Adipocyte (in vitro differentiated cells): ENCODE measurements around the gene TCN2.

Experiments used
- DNase-seq: peaks from one replicate; pipeline ENCODE4 v3.0.0-alpha.2; 2015; ENCODE audit warnings: low read depth
- H3K27me3 ChIP-seq: replicated peaks from 2 replicates; pipeline ENCODE4 v1.7.0; 2013; ENCODE audit warnings: mild to moderate bottlenecking, low read length, moderate library complexity; ENCODE audit not compliant: control insufficient read depth, insufficient read depth
- H3K36me3 ChIP-seq: 2 replicates; pipeline ENCODE4 v1.7.0; 2013; ENCODE audit warnings: low read length, mild to moderate bottlenecking, moderate library complexity; ENCODE audit not compliant: control insufficient read depth, insufficient read depth, severe bottlenecking
- H3K4me1 ChIP-seq: 2 replicates; pipeline ENCODE4 v1.7.0; 2013; ENCODE audit warnings: mild to moderate bottlenecking, low read length, moderate library complexity; ENCODE audit not compliant: control insufficient read depth, insufficient read depth
- H3K4me3 ChIP-seq: 2 replicates; pipeline ENCODE4 v1.7.0; 2013; ENCODE audit warnings: mild to moderate bottlenecking, low read length, moderate library complexity
- H3K9ac ChIP-seq: 2 replicates; pipeline ENCODE4 v1.7.0; 2013; ENCODE audit warnings: mild to moderate bottlenecking, low read length, moderate library complexity
- H3K9me3 ChIP-seq: 2 replicates; pipeline ENCODE4 v1.7.0; 2013; ENCODE audit warnings: mild to moderate bottlenecking, low read length, moderate library complexity; ENCODE audit not compliant: control insufficient read depth

The TCN2 gene

DNA sequence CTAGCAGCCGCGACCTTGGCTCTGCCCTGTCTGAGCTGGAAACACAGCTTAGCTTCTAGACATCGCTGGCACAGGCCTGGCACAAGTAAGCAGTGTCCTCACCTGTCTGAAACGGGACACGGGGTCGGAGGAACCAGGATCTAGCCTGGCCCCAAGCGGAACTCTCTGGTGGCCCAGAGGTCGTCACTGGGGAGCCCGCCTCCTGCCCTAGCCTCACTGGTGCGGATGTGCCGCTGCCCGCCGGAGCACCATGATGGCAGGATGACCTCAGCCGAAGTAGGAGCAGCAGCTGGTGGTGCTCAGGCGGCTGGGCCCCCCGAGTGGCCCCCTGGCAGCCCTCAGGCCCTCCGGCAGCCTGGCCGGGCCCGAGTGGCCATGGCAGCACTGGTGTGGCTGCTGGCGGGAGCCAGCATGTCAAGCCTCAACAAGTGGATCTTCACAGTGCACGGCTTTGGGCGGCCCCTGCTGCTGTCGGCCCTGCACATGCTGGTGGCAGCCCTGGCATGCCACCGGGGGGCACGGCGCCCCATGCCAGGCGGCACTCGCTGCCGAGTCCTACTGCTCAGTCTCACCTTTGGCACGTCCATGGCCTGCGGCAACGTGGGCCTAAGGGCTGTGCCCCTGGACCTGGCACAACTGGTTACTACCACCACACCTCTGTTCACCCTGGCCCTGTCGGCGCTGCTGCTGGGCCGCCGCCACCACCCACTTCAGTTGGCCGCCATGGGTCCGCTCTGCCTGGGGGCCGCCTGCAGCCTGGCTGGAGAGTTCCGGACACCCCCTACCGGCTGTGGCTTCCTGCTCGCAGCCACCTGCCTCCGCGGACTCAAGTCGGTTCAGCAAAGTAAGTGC lies 29.5 kb downstream of the TCN2 start:
- H3K9ac ChIP-seq: peak overlapping the region; percentile 93
- no peaks in the 10 kb centered on the region for H3K36me3 ChIP-seq
- peak overlapping the region; percentile 94 for H3K4me3 ChIP-seq
- H3K4me1 ChIP-seq: peaks cover 38% of the 10 kb centered on the region
- peak; percentile 31 for DNase-seq
- H3K9me3 ChIP-seq: no peaks in the 10 kb centered on the region
- no peaks in the 10 kb centered on the region for H3K27me3 ChIP-seq

DNA sequence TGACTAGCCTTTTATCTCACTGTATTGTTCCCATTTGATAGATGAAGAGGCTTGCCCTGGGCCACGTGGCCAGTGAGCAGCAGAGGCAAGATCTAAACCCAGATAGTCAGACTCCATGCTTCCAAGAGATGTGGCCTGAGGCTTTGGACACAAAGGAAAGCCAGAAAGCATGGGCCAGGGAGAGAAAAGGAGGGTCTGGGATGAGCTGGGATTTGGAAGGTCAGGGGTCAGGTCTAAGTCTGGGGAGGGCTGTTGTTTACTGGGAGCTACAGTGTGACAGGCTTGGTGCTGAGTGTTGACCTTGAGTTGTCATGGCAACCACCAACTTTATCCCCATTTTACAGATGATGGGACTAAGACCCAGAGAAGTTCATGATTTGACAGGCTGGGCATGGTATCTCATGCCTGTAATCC lies 30.7 kb downstream of the TCN2 start:
- H3K4me3 ChIP-seq: peak overlapping the region; percentile 94
- no peak for DNase-seq
- no peaks in the 10 kb centered on the region for H3K27me3 ChIP-seq
- peaks cover 38% of the 10 kb centered on the region for H3K4me1 ChIP-seq
- no peaks in the 10 kb centered on the region for H3K36me3 ChIP-seq
- H3K9me3 ChIP-seq: no peaks in the 10 kb centered on the region
- no peak overlapping the region for H3K9ac ChIP-seq

DNA sequence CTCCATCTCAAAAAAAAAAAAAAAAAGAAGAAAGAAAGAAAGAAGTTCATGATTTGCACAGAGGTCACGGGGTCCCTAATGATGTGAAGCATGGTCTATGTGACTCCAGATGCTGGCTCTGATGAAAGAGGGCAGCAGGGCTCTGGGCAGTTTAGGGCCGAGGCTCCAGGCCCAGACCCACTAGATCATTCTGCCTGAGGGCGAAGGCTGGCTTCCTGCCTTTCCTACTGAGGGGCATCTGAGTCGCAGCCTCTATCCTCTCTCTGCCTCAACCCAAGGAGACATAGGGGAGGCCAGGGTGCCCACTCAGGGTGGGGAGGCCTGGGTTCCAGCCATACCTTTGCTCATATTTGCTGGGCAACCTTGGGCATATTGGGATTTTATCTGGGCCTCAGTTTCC lies 33.4 kb downstream of the TCN2 start:
- Histone ChIP-seq H3K4me3 (no peak overlapping the region), H3K9ac (no peak overlapping the region), H3K9me3 (no peaks in the 10 kb centered on the region), H3K4me1 (peaks cover 49% of the 10 kb centered on the region), H3K27me3 (no peaks in the 10 kb centered on the region), H3K36me3 (no peaks in the 10 kb centered on the region)
- no peak for DNase-seq

DNA sequence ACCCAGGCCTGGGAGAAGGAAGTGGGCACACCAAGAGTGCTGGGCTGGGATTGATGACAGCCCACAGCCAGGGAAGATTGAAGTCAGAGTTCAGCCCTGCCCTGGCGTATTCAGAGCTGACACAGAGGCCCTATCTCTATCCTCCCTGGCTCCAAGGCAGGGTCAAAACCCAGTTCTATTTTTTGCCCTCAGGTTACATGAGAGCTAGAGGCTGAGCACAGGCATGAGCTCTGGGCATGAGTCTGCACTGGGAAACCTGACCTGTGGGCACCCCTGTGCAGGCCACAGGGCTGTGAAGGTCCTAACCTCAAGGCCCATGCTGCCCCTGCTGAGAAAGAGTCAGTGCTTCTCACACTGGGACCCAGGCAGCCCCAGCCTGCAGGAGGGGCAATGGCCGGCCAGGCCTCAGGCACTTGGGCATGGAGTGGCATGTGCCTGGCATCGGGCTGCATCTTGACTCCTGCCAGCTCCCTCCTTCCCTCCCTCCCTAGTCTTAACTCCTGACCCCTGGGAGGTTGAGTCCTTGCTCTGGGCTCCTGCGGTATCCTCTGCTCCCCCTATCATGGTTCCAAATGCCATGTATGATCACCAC lies 34.0 kb downstream of the TCN2 start:
- H3K4me1 ChIP-seq: peaks cover 48% of the 10 kb centered on the region
- no peaks in the 10 kb centered on the region for H3K27me3 ChIP-seq
- no peak overlapping the region for H3K9ac ChIP-seq
- H3K9me3 ChIP-seq: no peaks in the 10 kb centered on the region
- DNase-seq: no peak
- H3K4me3 ChIP-seq: no peak overlapping the region
- H3K36me3 ChIP-seq: no peaks in the 10 kb centered on the region

DNA sequence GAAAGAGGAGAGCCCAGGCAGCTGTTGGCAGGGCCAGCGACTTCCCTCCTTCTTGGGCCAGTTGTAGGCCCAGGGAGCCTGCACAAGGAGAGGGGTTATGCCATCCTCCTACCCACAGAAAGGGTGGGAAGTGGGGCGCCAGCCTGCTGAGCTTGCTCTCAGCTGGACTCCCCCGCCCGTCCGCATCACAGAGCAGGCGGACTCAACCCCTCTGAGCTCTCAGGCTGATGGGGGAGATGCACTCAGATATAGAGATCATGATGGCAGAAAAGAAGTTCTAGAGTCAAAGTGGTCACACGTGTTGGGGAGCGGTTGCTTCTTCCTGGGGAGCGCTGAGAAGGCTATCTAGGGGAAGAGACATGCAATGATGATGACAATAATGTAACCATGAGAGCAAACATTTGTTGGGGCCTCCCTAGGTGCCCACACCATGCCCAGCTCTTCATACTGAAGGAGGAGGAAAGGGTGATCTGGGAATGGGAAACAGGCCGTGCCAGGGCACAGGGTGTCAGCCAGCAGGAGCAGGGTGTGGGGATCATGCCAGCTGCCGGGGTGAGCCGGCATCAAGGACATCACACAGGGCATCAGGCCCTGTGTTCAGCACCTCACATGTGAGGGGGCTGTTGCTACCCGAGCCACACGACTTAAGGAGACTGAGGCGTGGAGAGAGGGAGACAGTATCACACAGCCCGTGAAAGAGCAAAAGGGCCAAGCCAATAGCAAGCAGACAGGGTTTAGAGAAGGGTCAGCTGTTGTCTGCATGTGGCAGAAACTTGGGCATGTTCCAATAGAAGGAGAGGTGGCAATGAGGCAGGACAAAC lies 36.3 kb downstream of the TCN2 start:
- Histone ChIP-seq H3K4me3 (no peak overlapping the region), H3K9me3 (no peaks in the 10 kb centered on the region), H3K27me3 (no peaks in the 10 kb centered on the region), H3K9ac (no peak overlapping the region), H3K36me3 (no peaks in the 10 kb centered on the region), H3K4me1 (peaks cover 28% of the 10 kb centered on the region)
- DNase-seq: no peak

DNA sequence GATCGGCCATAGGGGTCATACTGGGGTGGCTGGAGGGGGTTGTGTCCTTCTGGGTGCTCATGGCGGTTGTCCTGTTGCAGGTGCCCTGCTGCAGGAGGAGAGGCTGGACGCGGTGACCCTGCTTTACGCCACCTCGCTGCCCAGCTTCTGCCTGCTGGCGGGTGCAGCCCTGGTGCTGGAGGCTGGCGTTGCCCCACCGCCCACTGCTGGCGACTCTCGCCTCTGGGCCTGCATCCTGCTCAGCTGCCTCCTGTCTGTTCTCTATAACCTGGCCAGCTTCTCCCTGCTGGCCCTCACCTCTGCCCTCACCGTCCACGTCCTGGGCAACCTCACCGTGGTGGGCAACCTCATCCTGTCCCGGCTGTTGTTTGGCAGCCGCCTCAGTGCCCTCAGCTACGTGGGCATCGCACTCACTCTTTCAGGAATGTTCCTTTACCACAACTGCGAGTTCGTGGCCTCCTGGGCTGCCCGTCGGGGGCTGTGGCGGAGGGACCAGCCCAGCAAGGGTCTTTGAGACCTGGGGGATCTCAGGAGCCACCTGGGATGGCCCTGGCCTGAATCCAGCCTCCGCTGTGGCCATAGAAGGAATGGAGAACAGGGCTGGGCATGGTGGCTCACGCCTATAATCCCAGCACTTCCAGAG lies 39.7 kb downstream of the TCN2 start:
- H3K27me3 ChIP-seq: no peaks in the 10 kb centered on the region
- H3K9ac ChIP-seq: no peak overlapping the region
- H3K9me3 ChIP-seq: no peaks in the 10 kb centered on the region
- H3K4me3 ChIP-seq: no peak overlapping the region
- no peaks in the 10 kb centered on the region for H3K36me3 ChIP-seq
- DNase-seq: no peak
- peaks cover 24% of the 10 kb centered on the region for H3K4me1 ChIP-seq

DNA sequence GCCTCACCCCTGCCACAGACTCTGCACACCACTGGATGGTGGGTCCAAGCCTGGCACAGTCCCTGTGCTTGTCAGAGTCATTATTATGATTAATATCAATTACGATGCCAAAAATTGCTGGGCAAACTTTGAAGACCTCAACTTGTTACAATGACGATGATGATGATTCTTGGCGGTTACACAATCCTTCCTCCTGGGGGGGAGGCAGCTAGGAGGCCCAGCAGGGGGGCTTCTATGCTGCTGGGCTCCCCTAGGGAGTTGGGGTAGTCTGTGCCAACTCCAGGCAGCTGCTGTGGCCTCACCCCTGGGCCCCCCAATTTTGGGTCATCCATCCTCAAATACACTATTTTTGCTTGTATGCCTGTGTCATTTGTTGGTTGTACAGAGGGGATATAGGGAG lies 40.6 kb downstream of the TCN2 start:
- Histone ChIP-seq H3K4me3 (no peak overlapping the region), H3K9me3 (no peaks in the 10 kb centered on the region), H3K36me3 (no peaks in the 10 kb centered on the region), H3K9ac (no peak overlapping the region), H3K27me3 (no peaks in the 10 kb centered on the region), H3K4me1 (peaks cover 24% of the 10 kb centered on the region)
- no peak for DNase-seq

DNA sequence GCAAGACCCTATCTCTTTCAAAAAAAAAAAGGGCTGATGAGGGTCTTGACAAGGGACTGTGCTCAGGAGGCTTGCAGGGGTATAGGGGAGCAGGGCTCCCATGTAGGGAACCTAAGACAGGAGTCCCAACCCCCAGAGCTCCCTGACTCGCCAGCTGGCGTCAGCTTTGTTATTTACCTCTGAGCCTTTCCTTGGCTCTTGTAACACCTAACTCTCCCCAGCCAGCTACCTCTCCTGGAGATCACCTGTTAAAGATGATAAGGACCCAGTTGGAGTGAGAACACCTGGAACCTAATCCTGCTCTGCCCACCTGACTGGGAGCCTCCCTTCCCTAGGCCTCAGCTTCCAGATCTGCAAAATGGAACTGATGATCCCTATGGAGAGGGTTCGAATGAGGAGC lies 41.9 kb downstream of the TCN2 start:
- peaks cover 17% of the 10 kb centered on the region for H3K4me1 ChIP-seq

DNA sequence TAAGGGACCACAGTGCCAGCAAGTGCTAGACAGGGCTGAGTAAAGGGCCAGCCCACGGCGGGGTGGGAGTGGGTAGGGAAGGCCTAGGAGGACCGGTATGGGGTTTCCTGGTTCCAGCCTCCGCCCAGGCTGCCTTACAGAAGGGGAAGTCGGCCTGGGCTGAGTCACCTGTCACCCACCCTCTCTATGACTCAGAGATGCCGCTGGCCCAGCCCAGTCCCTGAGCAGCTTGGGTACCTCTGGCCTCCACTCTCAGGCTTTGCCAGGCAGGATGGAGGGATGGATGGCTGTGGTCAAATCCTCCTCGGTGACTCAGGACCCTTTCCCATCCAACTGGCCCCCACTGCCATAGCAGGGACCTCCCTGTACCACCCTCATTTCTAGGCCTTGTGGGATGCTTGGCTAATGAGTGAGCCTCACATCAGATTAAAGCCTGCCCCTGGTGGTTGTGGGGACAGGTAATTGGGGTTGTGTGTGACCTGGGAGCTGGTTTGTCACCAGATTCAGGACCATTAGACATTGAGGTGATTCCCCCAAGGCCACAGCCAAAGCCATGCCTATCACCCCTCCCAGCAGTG lies 42.5 kb downstream of the TCN2 start:
- Histone ChIP-seq H3K36me3 (no peaks in the 10 kb centered on the region), H3K9me3 (no peaks in the 10 kb centered on the region), H3K4me3 (no peak overlapping the region), H3K27me3 (no peaks in the 10 kb centered on the region), H3K4me1 (peaks cover 10% of the 10 kb centered on the region), H3K9ac (no peak overlapping the region)
- DNase-seq: peak; percentile 66

More for the DNA sequence above, 41.9 kb downstream of the TCN2 start:
- H3K4me3 ChIP-seq: no peak overlapping the region
- H3K27me3 ChIP-seq: no peaks in the 10 kb centered on the region
- H3K36me3 ChIP-seq: no peaks in the 10 kb centered on the region
- DNase-seq: no peak
- H3K9me3 ChIP-seq: no peaks in the 10 kb centered on the region
- H3K9ac ChIP-seq: no peak overlapping the region

DNA sequence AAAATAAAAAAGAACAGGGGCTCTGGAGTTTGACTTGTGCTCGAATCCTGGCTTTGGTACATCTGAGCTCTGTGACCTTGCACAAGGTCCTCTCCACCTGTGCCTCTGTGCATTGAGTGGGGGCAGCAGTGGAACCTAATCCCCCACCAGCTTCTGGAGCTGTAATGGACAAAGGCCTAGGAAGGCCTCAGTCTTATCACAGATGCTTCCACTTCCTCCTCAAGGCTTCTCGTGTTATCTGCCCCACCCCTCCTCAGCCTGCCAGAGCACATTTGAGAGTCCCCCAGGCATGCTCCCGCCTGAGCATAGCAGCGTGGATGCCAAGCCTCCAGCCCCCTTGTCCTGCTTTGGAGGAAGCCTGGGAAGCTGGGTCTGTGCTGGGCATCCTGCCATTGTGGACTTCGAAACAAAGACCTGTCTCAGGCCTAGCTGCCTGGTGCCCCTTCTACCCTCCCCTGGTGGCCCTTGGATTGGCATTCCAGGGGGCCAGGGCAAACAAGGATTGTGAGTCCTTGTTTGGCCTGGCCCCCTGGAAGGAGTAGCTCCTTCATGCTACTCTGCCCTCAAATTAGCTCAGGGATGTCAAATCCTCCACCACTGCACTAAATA lies 43.6 kb downstream of the TCN2 start:
- Histone ChIP-seq H3K4me1 (peaks cover 4% of the 10 kb centered on the region), H3K9ac (no peak overlapping the region), H3K4me3 (no peak overlapping the region), H3K27me3 (no peaks in the 10 kb centered on the region), H3K9me3 (no peaks in the 10 kb centered on the region), H3K36me3 (no peaks in the 10 kb centered on the region)
- DNase-seq: no peak
